Measurements from ENCODE around the gene TIE1. TPM values are rescaled to one million over a fixed set of nuclear protein-coding genes. Genes with fewer than 3 reads are reported as not detected.
A peak's percentile ranks its signal among the peaks of the same experiment; 100 is the strongest.

The TIE1 gene
- total and polyA plus RNA-seq, 4 experiments from 2014 or later, result not detected

GRCh38 chr1:43334453-43335205 lies 33.8 kb downstream of the TIE1 start:
- Mint-ChIP-seq H3K4me3 (no peak overlapping the region), H3K36me3 (no peaks in the 10 kb centered on the region), H3K4me1 (no peaks in the 10 kb centered on the region), H3K9me3 (no peaks in the 10 kb centered on the region), H3K27ac (peak overlapping the region in 3 of 7 donors; percentile 1 to 54 (median 31)), H3K27me3 (peaks cover 0 to 3% of the 10 kb centered on the region in 2 donors)
- no peak for DNase-seq
- H3K9me3 ChIP-seq (ENCODE audit: control insufficient read depth in 1 of 2, low read length in 2 of 2), result no peaks in the 10 kb centered on the region
- CTCF ChIA-PET (ENCODE audit: partially characterized antibody), result no interaction called here
- intact Hi-C loops (cut with micrococcal nuclease), result no loop called here
- H3K4me3 ChIP-seq (ENCODE audit: low read length in 2 of 2), result no peak overlapping the region
- no peak overlapping the region for H3K27ac ChIP-seq (ENCODE audit: low read depth, low read length)
- POLR2A ChIA-PET (ENCODE audit: partially characterized antibody), result no interaction called here
- no peaks in the 10 kb centered on the region for H3K27me3 ChIP-seq (ENCODE audit: insufficient read depth, low read length)
- H3K4me1 ChIP-seq (ENCODE audit: insufficient read depth, low read length), result no peaks in the 10 kb centered on the region
- no peaks in the 10 kb centered on the region for H3K36me3 ChIP-seq (ENCODE audit: insufficient read depth, low read length)

GRCh38 chr1:43337588-43337987 lies 36.8 kb downstream of the TIE1 start, which contains the start of gene MPL:
Gene MPL (plus strand): TSS chr1:43337818. CDS start chr1:43337849, 31 bp downstream.
- intact Hi-C loops (cut with micrococcal nuclease), result no loop called here
- POLR2A ChIA-PET (ENCODE audit: partially characterized antibody), result no interaction called here

GRCh38 chr1:43338001-43338400 lies 37.2 kb downstream of the TIE1 start:
- H3K4me3 Mint-ChIP-seq, result no peak overlapping the region
- no peak overlapping the region for H3K27ac Mint-ChIP-seq
- Histone ChIP-seq H3K36me3 (ENCODE audit: insufficient read depth, low read length) (no peaks in the 10 kb centered on the region), H3K4me1 (ENCODE audit: insufficient read depth, low read length) (no peaks in the 10 kb centered on the region), H3K9me3 (ENCODE audit: control insufficient read depth in 1 of 2, low read length in 2 of 2) (no peaks in the 10 kb centered on the region), H3K27me3 (ENCODE audit: insufficient read depth, low read length) (no peaks in the 10 kb centered on the region), H3K4me3 (ENCODE audit: low read length in 2 of 2) (no peak overlapping the region), H3K27ac (ENCODE audit: low read depth, low read length) (no peak overlapping the region)
- H3K27me3 Mint-ChIP-seq, result peaks cover 0 to 5% of the 10 kb centered on the region in 2 donors
- H3K4me1 Mint-ChIP-seq, result no peaks in the 10 kb centered on the region
- H3K9me3 Mint-ChIP-seq, result no peaks in the 10 kb centered on the region
- ChIA-PET CTCF (ENCODE audit: partially characterized antibody) (no interaction called here), POLR2A (ENCODE audit: partially characterized antibody) (no interaction called here)
- DNase-seq, result no peak
- H3K36me3 Mint-ChIP-seq, result no peaks in the 10 kb centered on the region
- intact Hi-C loops (cut with micrococcal nuclease), result no loop called here

More at GRCh38 chr1:43337588-43337987, 36.8 kb downstream of the TIE1 start, which contains the start of gene MPL:
- no peaks in the 10 kb centered on the region for H3K9me3 Mint-ChIP-seq
- peaks cover 0 to 5% of the 10 kb centered on the region in 2 donors for H3K27me3 Mint-ChIP-seq
- no peak within 1 kb of the TSS for H3K27ac Mint-ChIP-seq
- H3K36me3 Mint-ChIP-seq, result no peaks in the 10 kb centered on the region
- Histone ChIP-seq H3K36me3 (ENCODE audit: insufficient read depth, low read length) (no peaks in the 10 kb centered on the region), H3K27ac (ENCODE audit: low read depth, low read length) (no peak within 1 kb of the TSS), H3K4me1 (ENCODE audit: insufficient read depth, low read length) (no peaks in the 10 kb centered on the region), H3K9me3 (ENCODE audit: control insufficient read depth in 1 of 2, low read length in 2 of 2) (no peaks in the 10 kb centered on the region), H3K4me3 (ENCODE audit: low read length in 2 of 2) (no peak within 1 kb of the TSS), H3K27me3 (ENCODE audit: insufficient read depth, low read length) (no peaks in the 10 kb centered on the region)
- DNase-seq, result no peak
- CTCF ChIA-PET (ENCODE audit: partially characterized antibody), result no interaction called here
- no peak within 1 kb of the TSS for H3K4me3 Mint-ChIP-seq
- no peaks in the 10 kb centered on the region for H3K4me1 Mint-ChIP-seq

GRCh38 chr1:43339584-43340232 lies 38.9 kb downstream of the TIE1 start:
- Histone ChIP-seq H3K27me3 (ENCODE audit: insufficient read depth, low read length) (no peaks in the 10 kb centered on the region), H3K27ac (ENCODE audit: low read depth, low read length) (no peak overlapping the region), H3K4me3 (ENCODE audit: low read length in 2 of 2) (no peak overlapping the region), H3K36me3 (ENCODE audit: insufficient read depth, low read length) (no peaks in the 10 kb centered on the region), H3K9me3 (ENCODE audit: control insufficient read depth in 1 of 2, low read length in 2 of 2) (no peaks in the 10 kb centered on the region), H3K4me1 (ENCODE audit: insufficient read depth, low read length) (no peaks in the 10 kb centered on the region)
- POLR2A ChIA-PET (ENCODE audit: partially characterized antibody), result no interaction called here
- intact Hi-C loops (cut with micrococcal nuclease), result no loop called here
- Mint-ChIP-seq H3K36me3 (no peaks in the 10 kb centered on the region), H3K4me1 (no peaks in the 10 kb centered on the region), H3K9me3 (no peaks in the 10 kb centered on the region), H3K27me3 (peaks cover 0 to 4% of the 10 kb centered on the region in 2 donors), H3K27ac (no peak overlapping the region), H3K4me3 (no peak overlapping the region)
- CTCF ChIA-PET (ENCODE audit: partially characterized antibody), result interaction anchor here (1.0 kb wide), 1 partner anchor 13 kb away, joined by 3 read pairs; no protein-coding TSS in a partner anchor
- no peak for DNase-seq

- Histone ChIP-seq H3K27ac (ENCODE audit: low read depth, low read length) (no peak overlapping the region), H3K9me3 (ENCODE audit: control insufficient read depth in 1 of 2, low read length in 2 of 2) (no peaks in the 10 kb centered on the region), H3K4me3 (ENCODE audit: low read length in 2 of 2) (no peak overlapping the region), H3K27me3 (ENCODE audit: insufficient read depth, low read length) (no peaks in the 10 kb centered on the region), H3K4me1 (ENCODE audit: insufficient read depth, low read length) (no peaks in the 10 kb centered on the region), H3K36me3 (ENCODE audit: insufficient read depth, low read length) (no peaks in the 10 kb centered on the region)
- H3K4me3 Mint-ChIP-seq, result no peak overlapping the region
- H3K4me1 Mint-ChIP-seq, result no peaks in the 10 kb centered on the region
- intact Hi-C loops (cut with micrococcal nuclease), result no loop called here
- no peak for DNase-seq
- H3K36me3 Mint-ChIP-seq, result no peaks in the 10 kb centered on the region
- H3K27ac Mint-ChIP-seq, result peak overlapping the region in 1 of 7 donors; percentile 38
- POLR2A ChIA-PET (ENCODE audit: partially characterized antibody), result no interaction called here
- CTCF ChIA-PET (ENCODE audit: partially characterized antibody), result interaction anchor here (1.0 kb wide), 1 partner anchor 12 kb away, joined by 3 read pairs; no protein-coding TSS in a partner anchor
- H3K9me3 Mint-ChIP-seq, result no peaks in the 10 kb centered on the region
- H3K27me3 Mint-ChIP-seq, result peaks cover 0 to 4% of the 10 kb centered on the region in 2 donors
These were observed 39.8 kb downstream of the TIE1 start for GRCh38 chr1:43340559-43340958.

- CTCF ChIA-PET (ENCODE audit: partially characterized antibody), result no interaction called here
- H3K9me3 Mint-ChIP-seq, result no peaks in the 10 kb centered on the region
- H3K4me3 ChIP-seq (ENCODE audit: low read length in 2 of 2), result no peak overlapping the region
- POLR2A ChIA-PET (ENCODE audit: partially characterized antibody), result no interaction called here
- no peak overlapping the region for H3K27ac ChIP-seq (ENCODE audit: low read depth, low read length)
- H3K4me1 Mint-ChIP-seq, result peaks cover 0 to 4% (median 3%) of the 10 kb centered on the region in 4 donors
- DNase-seq, result no peak
- H3K27me3 ChIP-seq (ENCODE audit: insufficient read depth, low read length), result no peaks in the 10 kb centered on the region
- H3K27me3 Mint-ChIP-seq, result peaks cover 0 to 4% of the 10 kb centered on the region in 2 donors
- H3K4me1 ChIP-seq (ENCODE audit: insufficient read depth, low read length), result no peaks in the 10 kb centered on the region
- H3K4me3 Mint-ChIP-seq, result no peak overlapping the region
- peak overlapping the region in 3 of 7 donors; percentile 2 to 44 (median 4) for H3K27ac Mint-ChIP-seq
- no peaks in the 10 kb centered on the region for H3K9me3 ChIP-seq (ENCODE audit: control insufficient read depth in 1 of 2, low read length in 2 of 2)
- intact Hi-C loops (cut with micrococcal nuclease), result no loop called here
- H3K36me3 Mint-ChIP-seq, result no peaks in the 10 kb centered on the region
- no peaks in the 10 kb centered on the region for H3K36me3 ChIP-seq (ENCODE audit: insufficient read depth, low read length)
These were observed 43.6 kb downstream of the TIE1 start for GRCh38 chr1:43344267-43344850.

- H3K4me3 ChIP-seq (ENCODE audit: low read length in 2 of 2), result no peak overlapping the region
- H3K4me3 Mint-ChIP-seq, result no peak overlapping the region
- H3K27ac ChIP-seq (ENCODE audit: low read depth, low read length), result no peak overlapping the region
- H3K27ac Mint-ChIP-seq, result peak overlapping the region in 3 of 7 donors; percentile 25 to 38 (median 31)
- H3K36me3 Mint-ChIP-seq, result no peaks in the 10 kb centered on the region
- H3K27me3 ChIP-seq (ENCODE audit: insufficient read depth, low read length), result no peaks in the 10 kb centered on the region
- H3K36me3 ChIP-seq (ENCODE audit: insufficient read depth, low read length), result no peaks in the 10 kb centered on the region
- ChIA-PET CTCF (ENCODE audit: partially characterized antibody) (no interaction called here), POLR2A (ENCODE audit: partially characterized antibody) (no interaction called here)
- peaks cover 2 to 11% (median 11%) of the 10 kb centered on the region in 4 donors for H3K4me1 Mint-ChIP-seq
- no peaks in the 10 kb centered on the region for H3K9me3 ChIP-seq (ENCODE audit: control insufficient read depth in 1 of 2, low read length in 2 of 2)
- intact Hi-C loops (cut with micrococcal nuclease), result no loop called here
- no peak for DNase-seq
- peaks cover 0 to 4% of the 10 kb centered on the region in 2 donors for H3K27me3 Mint-ChIP-seq
- H3K9me3 Mint-ChIP-seq, result no peaks in the 10 kb centered on the region
- peaks cover 5% of the 10 kb centered on the region for H3K4me1 ChIP-seq (ENCODE audit: insufficient read depth, low read length)
These were observed 44.3 kb downstream of the TIE1 start for GRCh38 chr1:43345120-43345519.

Data from CD4-positive, alpha-beta memory T cell (primary cell).